ENCODE measurements around the gene SMAD3. TPM values are rescaled to one million over a fixed set of nuclear protein-coding genes. Genes with fewer than 3 reads are reported as not detected.

SMAD3 gene
- total RNA-seq, 2 donors from 2014 or later: 20.8 to 37.8 TPM

- no peak for DNase-seq (ENCODE audit: low spot score)
- TF ChIP-seq, protein P1, sequence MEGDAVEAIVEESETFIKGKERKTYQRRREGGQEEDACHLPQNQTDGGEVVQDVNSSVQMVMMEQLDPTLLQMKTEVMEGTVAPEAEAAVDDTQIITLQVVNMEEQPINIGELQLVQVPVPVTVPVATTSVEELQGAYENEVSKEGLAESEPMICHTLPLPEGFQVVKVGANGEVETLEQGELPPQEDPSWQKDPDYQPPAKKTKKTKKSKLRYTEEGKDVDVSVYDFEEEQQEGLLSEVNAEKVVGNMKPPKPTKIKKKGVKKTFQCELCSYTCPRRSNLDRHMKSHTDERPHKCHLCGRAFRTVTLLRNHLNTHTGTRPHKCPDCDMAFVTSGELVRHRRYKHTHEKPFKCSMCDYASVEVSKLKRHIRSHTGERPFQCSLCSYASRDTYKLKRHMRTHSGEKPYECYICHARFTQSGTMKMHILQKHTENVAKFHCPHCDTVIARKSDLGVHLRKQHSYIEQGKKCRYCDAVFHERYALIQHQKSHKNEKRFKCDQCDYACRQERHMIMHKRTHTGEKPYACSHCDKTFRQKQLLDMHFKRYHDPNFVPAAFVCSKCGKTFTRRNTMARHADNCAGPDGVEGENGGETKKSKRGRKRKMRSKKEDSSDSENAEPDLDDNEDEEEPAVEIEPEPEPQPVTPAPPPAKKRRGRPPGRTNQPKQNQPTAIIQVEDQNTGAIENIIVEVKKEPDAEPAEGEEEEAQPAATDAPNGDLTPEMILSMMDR (IDR thresholded peaks at IDR 0.05): no peak
- peak overlapping the region; percentile 75 to 80 for H3K27ac ChIP-seq
- H3K27me3 ChIP-seq: no peaks in the 10 kb centered on the region
- no peaks in the 10 kb centered on the region for H3K36me3 ChIP-seq
- H3K4me3 ChIP-seq: no peak overlapping the region
- H3K4me1 ChIP-seq: peaks cover 0 to 92% of the 10 kb centered on the region in 2 donors
- no peaks in the 10 kb centered on the region for H3K9me3 ChIP-seq
These were observed 14.0 kb downstream of the SMAD3 start for GRCh38 chr15:67079361-67079760.

DNA sequence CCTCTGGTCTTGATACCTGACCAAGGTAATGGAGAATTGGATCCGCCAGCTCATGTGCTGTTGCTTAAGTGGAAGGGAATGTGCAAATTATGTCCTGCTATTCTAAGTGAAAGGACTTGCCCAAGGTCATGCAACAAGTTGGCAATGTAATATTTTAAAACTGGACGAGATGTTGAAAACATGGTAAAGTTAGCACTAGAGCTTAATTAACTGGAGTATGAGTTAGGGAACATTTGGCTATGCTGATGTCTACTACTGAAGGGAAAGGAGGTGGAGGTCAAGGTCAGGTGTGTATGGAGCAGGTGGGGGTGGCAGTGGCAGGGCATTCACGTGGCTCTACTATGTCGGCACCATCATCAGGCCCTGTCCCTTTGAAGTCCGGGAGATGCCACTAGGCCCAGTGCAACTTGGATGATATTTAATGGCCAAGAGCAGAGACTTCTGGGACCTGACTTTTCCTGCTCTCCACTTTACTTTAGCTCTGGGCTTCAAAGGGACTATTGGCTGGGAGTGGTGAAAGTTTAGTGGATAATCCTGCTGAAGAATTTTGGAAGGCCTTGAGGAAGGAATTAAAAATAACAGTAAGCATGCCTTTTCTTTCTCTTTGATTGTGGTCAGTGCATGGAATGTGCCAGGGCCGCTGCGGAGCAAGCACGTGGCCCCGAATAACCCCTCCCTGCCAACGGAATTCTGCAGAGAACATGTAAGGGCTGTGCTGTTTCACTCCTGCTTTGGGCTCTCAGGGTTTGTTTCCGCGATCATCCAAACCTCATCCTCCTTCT, 14.9 kb downstream of the SMAD3 start:
- Histone ChIP-seq H3K4me1 (peaks cover 0 to 92% of the 10 kb centered on the region in 2 donors), H3K9me3 (no peaks in the 10 kb centered on the region), H3K36me3 (no peaks in the 10 kb centered on the region), H3K4me3 (no peak overlapping the region), H3K27me3 (no peaks in the 10 kb centered on the region), H3K27ac (peak overlapping the region; percentile 75 to 80)
- no peak for DNase-seq (ENCODE audit: low spot score)
- TF ChIP-seq, protein P1 (IDR thresholded peaks at IDR 0.05): no peak

GRCh38 chr15:67080900-67081431, 15.6 kb downstream of the SMAD3 start:
- DNase-seq (ENCODE audit: low spot score): no peak
- no peaks in the 10 kb centered on the region for H3K27me3 ChIP-seq
- peaks cover 0 to 92% of the 10 kb centered on the region in 2 donors for H3K4me1 ChIP-seq
- H3K36me3 ChIP-seq: no peaks in the 10 kb centered on the region
- no peaks in the 10 kb centered on the region for H3K9me3 ChIP-seq
- peak overlapping the region; percentile 75 to 80 for H3K27ac ChIP-seq
- TF ChIP-seq, protein P1 (IDR thresholded peaks at IDR 0.05): no peak
- no peak overlapping the region for H3K4me3 ChIP-seq

- TF ChIP-seq, protein P1 (IDR thresholded peaks at IDR 0.05): no peak
- Histone ChIP-seq H3K27me3 (no peaks in the 10 kb centered on the region), H3K27ac (peak overlapping the region; percentile 75 to 80), H3K4me3 (no peak overlapping the region), H3K4me1 (peaks cover 0 to 92% of the 10 kb centered on the region in 2 donors), H3K9me3 (no peaks in the 10 kb centered on the region), H3K36me3 (no peaks in the 10 kb centered on the region)
- no peak for DNase-seq (ENCODE audit: low spot score)
These were observed 16.7 kb downstream of the SMAD3 start for GRCh38 chr15:67082007-67082536.

DNA sequence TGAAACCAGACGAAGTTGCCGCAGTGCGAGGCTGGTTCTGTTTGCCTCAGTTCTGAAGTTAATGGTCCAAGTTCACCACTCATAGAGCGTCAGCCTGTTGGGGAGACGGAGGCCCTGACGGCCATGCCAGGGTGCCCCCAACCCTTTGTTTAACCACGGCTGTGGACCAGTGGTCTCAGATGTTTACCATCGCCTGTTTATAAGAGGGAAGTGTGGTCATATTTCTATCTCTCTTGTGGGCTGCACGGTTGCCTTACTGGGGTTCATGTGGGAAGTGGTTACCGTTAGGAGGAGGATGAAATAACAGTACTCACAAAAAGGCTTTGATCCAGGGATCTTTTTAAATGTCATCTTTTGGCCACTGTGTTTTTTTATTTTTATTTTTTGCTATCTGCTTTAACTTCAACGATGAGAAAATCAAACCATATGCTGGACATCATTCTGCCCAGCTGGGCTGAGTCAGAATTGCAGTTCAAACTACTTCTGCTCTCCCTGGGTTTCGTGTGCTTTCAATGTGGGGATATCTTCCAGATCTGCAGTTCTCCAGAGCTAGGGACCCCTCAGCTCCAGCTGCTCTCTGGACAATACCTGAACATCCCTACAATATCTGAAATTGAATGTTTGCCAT, 17.8 kb downstream of the SMAD3 start:
- Histone ChIP-seq H3K27me3 (no peaks in the 10 kb centered on the region), H3K4me3 (no peak overlapping the region), H3K36me3 (no peaks in the 10 kb centered on the region), H3K9me3 (no peaks in the 10 kb centered on the region), H3K27ac (peak overlapping the region; percentile 75 to 80), H3K4me1 (peaks cover 0 to 92% of the 10 kb centered on the region in 2 donors)
- DNase-seq (ENCODE audit: low spot score): no peak
- TF ChIP-seq, protein P1 (IDR thresholded peaks at IDR 0.05): no peak

All from right atrium auricular region (tissue), 2 donors.